Measurements from ENCODE around the gene TPP2. TPM values are rescaled to one million over a fixed set of nuclear protein-coding genes. Genes with fewer than 3 reads are reported as not detected.

The TPP2 gene
- polyA plus RNA-seq, 4 donors, result 10.5 to 39.8 (median 15.4) TPM

GRCh38 chr13:102697264-102697663, 100.5 kb downstream of the TPP2 start:
- DNase-seq (no peak), FAIRE-seq (no peak)
- H3K9me3 ChIP-seq (ENCODE audit: control insufficient read depth in 2 of 2, insufficient read depth in 1 of 2, low read depth in 1 of 2, low read length in 1 of 2), result peaks cover 0 to 11% of the 10 kb centered on the region in 2 donors
- H3K36me3 ChIP-seq (ENCODE audit: control insufficient read depth in 3 of 3, insufficient read depth in 2 of 3, low read depth in 1 of 3, low read length in 3 of 3), result no peaks in the 10 kb centered on the region
- WGBS, 3 donors, result 80 to 90% (median 81%) methylated on average over 6 of the region's 6 CpGs
- no peak overlapping the region for H3K27ac ChIP-seq (ENCODE audit: low read depth in 1 of 3, low read length in 2 of 3)
- peaks cover 0 to 14% (median 7%) of the 10 kb centered on the region in 3 donors for H3K27me3 ChIP-seq (ENCODE audit: control insufficient read depth in 3 of 3, insufficient read depth in 3 of 3, low read length in 3 of 3)
- H3K4me1 ChIP-seq (ENCODE audit: control insufficient read depth in 3 of 3, insufficient read depth in 2 of 3, low read depth in 1 of 3, low read length in 2 of 3), result no peaks in the 10 kb centered on the region
- H3K4me3 ChIP-seq (ENCODE audit: low read depth in 1 of 3, low read length in 3 of 3), result no peak overlapping the region

DNA sequence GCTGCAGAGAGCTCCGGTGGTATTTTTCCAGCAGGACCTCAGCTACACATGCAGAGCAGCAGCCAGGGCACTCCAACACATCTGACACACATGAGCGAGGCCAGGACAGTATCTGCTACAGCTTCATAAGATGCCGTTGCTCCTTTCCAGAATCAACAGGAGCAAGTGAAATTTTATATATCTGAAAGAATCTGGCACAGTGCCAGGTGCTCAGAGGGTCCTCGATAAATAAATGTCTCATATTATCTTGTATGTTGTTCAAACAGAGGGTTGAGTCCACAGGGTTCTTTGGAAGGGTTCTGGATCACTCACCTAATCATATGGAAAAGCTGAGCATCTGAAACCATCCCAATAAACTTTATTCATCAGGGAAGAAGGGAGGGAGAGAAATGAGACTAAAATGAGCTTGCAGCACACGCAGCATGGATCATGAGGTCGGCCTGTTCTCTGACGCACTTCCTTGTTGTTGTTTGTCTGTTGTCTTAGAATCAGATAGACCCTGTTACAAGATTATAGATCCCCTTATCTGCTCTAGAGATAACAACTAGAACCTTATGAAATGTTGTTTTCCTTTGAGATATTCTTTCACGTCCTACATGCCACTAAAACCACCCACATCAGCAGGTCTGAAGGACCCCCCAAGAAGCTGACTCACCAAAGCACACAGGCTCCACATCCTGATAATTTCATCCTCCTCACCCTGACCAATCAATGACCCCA, 101.3 kb downstream of the TPP2 start:
- Histone ChIP-seq H3K36me3 (ENCODE audit: control insufficient read depth in 3 of 3, insufficient read depth in 2 of 3, low read depth in 1 of 3, low read length in 3 of 3) (no peaks in the 10 kb centered on the region), H3K4me1 (ENCODE audit: control insufficient read depth in 3 of 3, insufficient read depth in 2 of 3, low read depth in 1 of 3, low read length in 2 of 3) (no peaks in the 10 kb centered on the region), H3K9me3 (ENCODE audit: control insufficient read depth in 2 of 2, insufficient read depth in 1 of 2, low read depth in 1 of 2, low read length in 1 of 2) (peaks cover 0 to 11% of the 10 kb centered on the region in 2 donors), H3K4me3 (ENCODE audit: low read depth in 1 of 3, low read length in 3 of 3) (no peak overlapping the region), H3K27ac (ENCODE audit: low read depth in 1 of 3, low read length in 2 of 3) (no peak overlapping the region), H3K27me3 (ENCODE audit: control insufficient read depth in 3 of 3, insufficient read depth in 3 of 3, low read length in 3 of 3) (peaks cover 0 to 8% (median 7%) of the 10 kb centered on the region in 3 donors)
- 80 to 86% (median 85%) methylated on average over 8 of the region's 8 CpGs for WGBS, 3 donors
- FAIRE-seq (no peak), DNase-seq (no peak)

DNA sequence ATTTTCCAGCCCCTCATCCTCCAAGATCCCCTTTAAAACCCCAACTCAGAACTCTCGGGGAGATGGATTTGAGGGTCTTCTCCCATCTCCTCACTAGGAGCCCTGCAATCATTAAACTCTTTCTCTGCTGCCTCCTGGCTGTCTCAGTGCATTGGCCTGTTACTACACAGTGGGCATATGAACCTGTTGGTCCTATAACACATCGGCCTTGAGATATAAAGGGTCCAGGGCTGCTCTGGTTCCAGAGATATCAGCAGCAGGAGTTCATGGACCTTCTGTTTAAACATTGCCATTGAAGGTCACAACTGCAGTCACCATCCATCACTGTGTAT, 101.8 kb downstream of the TPP2 start:
- no peak for FAIRE-seq

DNA sequence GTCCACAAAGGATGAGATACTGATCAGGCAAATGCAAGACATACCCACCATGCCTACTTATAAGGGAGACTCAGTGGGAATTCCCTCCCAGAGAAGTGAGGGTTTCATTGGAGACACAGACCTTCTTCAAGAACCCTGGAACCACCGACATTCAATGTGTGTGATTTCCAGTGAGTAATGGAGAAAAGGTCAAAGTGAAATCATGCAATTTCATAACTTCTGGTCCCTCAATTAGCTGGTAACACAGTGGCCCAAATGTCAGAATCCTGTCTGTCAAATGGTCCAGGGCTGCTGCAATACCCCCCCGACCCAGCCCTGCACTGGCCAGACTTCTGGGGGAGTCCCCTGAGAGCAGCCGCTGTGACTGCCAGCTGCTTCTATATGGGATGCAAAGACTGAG, 102.7 kb downstream of the TPP2 start:
- Histone ChIP-seq H3K27ac (ENCODE audit: low read depth in 1 of 3, low read length in 2 of 3) (no peak overlapping the region), H3K4me1 (ENCODE audit: control insufficient read depth in 3 of 3, insufficient read depth in 2 of 3, low read depth in 1 of 3, low read length in 2 of 3) (no peaks in the 10 kb centered on the region), H3K36me3 (ENCODE audit: control insufficient read depth in 3 of 3, insufficient read depth in 2 of 3, low read depth in 1 of 3, low read length in 3 of 3) (no peaks in the 10 kb centered on the region), H3K9me3 (ENCODE audit: control insufficient read depth in 2 of 2, insufficient read depth in 1 of 2, low read depth in 1 of 2, low read length in 1 of 2) (peaks cover 0 to 11% of the 10 kb centered on the region in 2 donors), H3K27me3 (ENCODE audit: control insufficient read depth in 3 of 3, insufficient read depth in 3 of 3, low read length in 3 of 3) (peaks cover 0 to 5% (median 3%) of the 10 kb centered on the region in 3 donors), H3K4me3 (ENCODE audit: low read depth in 1 of 3, low read length in 3 of 3) (no peak overlapping the region)
- 70 to 82% (median 74%) methylated on average over 3 of the region's 3 CpGs for WGBS, 3 donors
- FAIRE-seq, result no peak
- no peak for DNase-seq

More for the DNA sequence above, 101.8 kb downstream of the TPP2 start:
- Histone ChIP-seq H3K27me3 (ENCODE audit: control insufficient read depth in 3 of 3, insufficient read depth in 3 of 3, low read length in 3 of 3) (peaks cover 0 to 5% (median 5%) of the 10 kb centered on the region in 3 donors), H3K36me3 (ENCODE audit: control insufficient read depth in 3 of 3, insufficient read depth in 2 of 3, low read depth in 1 of 3, low read length in 3 of 3) (no peaks in the 10 kb centered on the region), H3K27ac (ENCODE audit: low read depth in 1 of 3, low read length in 2 of 3) (no peak overlapping the region), H3K4me3 (ENCODE audit: low read depth in 1 of 3, low read length in 3 of 3) (no peak overlapping the region), H3K4me1 (ENCODE audit: control insufficient read depth in 3 of 3, insufficient read depth in 2 of 3, low read depth in 1 of 3, low read length in 2 of 3) (no peaks in the 10 kb centered on the region), H3K9me3 (ENCODE audit: control insufficient read depth in 2 of 2, insufficient read depth in 1 of 2, low read depth in 1 of 2, low read length in 1 of 2) (peaks cover 0 to 11% of the 10 kb centered on the region in 2 donors)
- no peak for DNase-seq
- 85 to 91% (median 86%) methylated on average over 2 of the region's 2 CpGs for WGBS, 3 donors

DNA sequence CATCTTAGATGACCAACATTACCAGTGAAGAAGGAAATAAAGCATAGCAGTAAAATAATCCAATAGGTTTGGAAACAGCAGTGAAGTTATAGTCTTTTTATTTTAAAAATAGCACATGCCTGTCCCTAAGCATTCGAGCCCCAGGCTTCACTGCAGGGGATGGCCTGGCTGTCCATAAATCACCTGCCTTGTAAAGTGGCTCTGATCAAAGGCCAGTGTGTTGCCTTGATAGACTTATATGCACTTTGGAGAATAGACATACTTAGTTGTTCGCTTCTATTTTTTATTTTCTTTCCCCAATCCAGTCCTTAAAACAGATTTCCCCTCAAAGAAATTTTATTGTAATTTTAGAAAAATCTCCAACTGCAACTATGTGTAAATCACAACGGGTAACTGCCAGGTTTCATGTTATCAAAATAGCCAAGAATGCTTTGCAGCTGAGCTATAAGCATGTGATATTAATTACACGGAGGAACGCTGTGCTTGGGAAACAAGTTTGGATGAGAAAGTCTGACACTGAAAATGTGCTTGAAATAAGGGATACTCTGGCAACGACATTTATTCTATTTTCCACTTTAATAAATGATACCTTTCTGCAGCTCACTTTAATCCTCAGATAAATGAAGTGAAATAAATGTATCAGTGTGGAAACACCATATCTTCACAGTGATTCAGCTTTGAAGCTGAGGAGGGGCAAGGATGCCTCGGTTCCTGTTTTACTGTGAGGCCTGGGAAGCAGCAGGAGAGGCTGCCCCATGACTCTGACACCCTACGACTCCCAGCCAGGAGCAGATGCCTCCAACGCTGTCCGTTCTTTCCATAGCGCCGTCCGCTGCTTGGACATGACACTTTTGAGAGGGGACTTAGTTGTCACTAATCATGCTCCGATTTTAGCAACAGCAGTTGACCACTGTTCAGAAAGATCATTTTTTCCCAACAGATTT, 103.6 kb downstream of the TPP2 start:
- H3K27me3 ChIP-seq (ENCODE audit: control insufficient read depth in 3 of 3, insufficient read depth in 3 of 3, low read length in 3 of 3), result peaks cover 0 to 3% (median 3%) of the 10 kb centered on the region in 3 donors
- DNase-seq (no peak), FAIRE-seq (no peak)
- no peak overlapping the region for H3K27ac ChIP-seq (ENCODE audit: low read depth in 1 of 3, low read length in 2 of 3)
- no peak overlapping the region for H3K4me3 ChIP-seq (ENCODE audit: low read depth in 1 of 3, low read length in 3 of 3)
- H3K9me3 ChIP-seq (ENCODE audit: control insufficient read depth in 2 of 2, insufficient read depth in 1 of 2, low read depth in 1 of 2, low read length in 1 of 2), result peaks cover 0 to 11% of the 10 kb centered on the region in 2 donors
- no peaks in the 10 kb centered on the region for H3K36me3 ChIP-seq (ENCODE audit: control insufficient read depth in 3 of 3, insufficient read depth in 2 of 3, low read depth in 1 of 3, low read length in 3 of 3)
- H3K4me1 ChIP-seq (ENCODE audit: control insufficient read depth in 3 of 3, insufficient read depth in 2 of 3, low read depth in 1 of 3, low read length in 2 of 3), result no peaks in the 10 kb centered on the region
- 78 to 81% (median 78%) methylated on average over 14 of the region's 14 CpGs for WGBS, 3 donors

DNA sequence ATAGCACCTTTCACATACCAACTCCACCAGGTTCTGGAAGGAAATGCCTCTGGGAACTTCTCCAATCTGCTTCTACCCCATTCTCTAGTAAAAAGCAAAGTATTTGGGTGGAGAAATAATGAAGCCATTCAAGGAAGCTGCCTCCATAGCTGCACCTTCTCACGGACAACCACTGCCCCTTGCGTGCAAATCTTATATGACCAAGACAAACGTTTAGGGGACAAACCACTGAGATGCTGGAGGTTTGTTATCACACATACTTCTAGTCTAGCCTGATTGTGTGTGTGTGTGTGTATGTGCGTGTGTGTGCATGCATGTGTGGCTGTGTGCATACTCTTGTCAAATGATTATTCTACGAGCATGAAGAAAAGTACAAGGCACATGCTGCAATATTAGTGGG, 104.5 kb downstream of the TPP2 start:
- no peaks in the 10 kb centered on the region for H3K36me3 ChIP-seq (ENCODE audit: control insufficient read depth in 3 of 3, insufficient read depth in 2 of 3, low read depth in 1 of 3, low read length in 3 of 3)
- DNase-seq, result no peak
- no peak for FAIRE-seq
- H3K9me3 ChIP-seq (ENCODE audit: control insufficient read depth in 2 of 2, insufficient read depth in 1 of 2, low read depth in 1 of 2, low read length in 1 of 2), result peaks cover 0 to 11% of the 10 kb centered on the region in 2 donors
- no peak overlapping the region for H3K27ac ChIP-seq (ENCODE audit: low read depth in 1 of 3, low read length in 2 of 3)
- H3K4me3 ChIP-seq (ENCODE audit: low read depth in 1 of 3, low read length in 3 of 3), result no peak overlapping the region
- 87 to 89% (median 89%) methylated on average over 5 of the region's 5 CpGs for WGBS, 3 donors
- peaks cover 0 to 3% (median 3%) of the 10 kb centered on the region in 3 donors for H3K27me3 ChIP-seq (ENCODE audit: control insufficient read depth in 3 of 3, insufficient read depth in 3 of 3, low read length in 3 of 3)
- no peaks in the 10 kb centered on the region for H3K4me1 ChIP-seq (ENCODE audit: control insufficient read depth in 3 of 3, insufficient read depth in 2 of 3, low read depth in 1 of 3, low read length in 2 of 3)

DNA sequence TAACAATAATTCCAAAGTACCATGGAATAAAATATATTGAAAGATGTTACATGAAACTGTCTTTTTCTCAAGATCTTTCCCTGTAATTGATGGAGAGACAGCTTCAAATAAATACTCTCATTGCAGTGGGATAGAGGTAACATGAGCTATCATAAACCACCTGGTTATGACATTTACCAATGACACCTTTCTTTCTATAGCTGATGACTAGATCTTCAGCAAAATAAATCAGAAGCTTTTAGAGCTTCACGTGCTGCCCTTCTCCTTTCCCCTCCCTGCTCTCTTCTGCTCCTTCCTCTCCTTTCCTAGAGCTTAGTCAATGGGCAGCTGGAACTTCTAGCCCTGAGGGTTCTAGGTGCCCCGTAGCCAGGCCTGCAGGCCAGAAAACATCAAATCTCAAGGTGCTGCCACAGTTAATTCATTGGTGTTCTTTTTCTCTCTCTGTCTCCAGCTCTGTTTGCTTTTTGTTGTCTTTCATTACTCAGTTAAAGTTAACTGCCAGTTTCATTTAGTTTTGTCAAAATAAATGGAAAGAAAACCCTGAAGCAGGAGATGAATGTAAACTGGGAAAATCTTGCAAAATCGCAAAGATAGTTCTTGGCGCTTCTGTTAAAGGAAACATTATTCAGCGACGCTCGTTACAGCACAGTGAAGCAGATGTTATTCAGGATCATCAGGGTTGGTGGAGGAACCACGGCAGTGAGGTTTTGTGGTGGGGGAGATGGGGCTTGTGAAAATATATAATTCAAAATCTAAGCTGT, 106.4 kb downstream of the TPP2 start:
- Histone ChIP-seq H3K27ac (ENCODE audit: low read depth in 1 of 3, low read length in 2 of 3) (no peak overlapping the region), H3K27me3 (ENCODE audit: control insufficient read depth in 3 of 3, insufficient read depth in 3 of 3, low read length in 3 of 3) (no peaks in the 10 kb centered on the region), H3K4me3 (ENCODE audit: low read depth in 1 of 3, low read length in 3 of 3) (no peak overlapping the region), H3K9me3 (ENCODE audit: control insufficient read depth in 2 of 2, insufficient read depth in 1 of 2, low read depth in 1 of 2, low read length in 1 of 2) (peaks cover 0 to 10% of the 10 kb centered on the region in 2 donors), H3K4me1 (ENCODE audit: control insufficient read depth in 3 of 3, insufficient read depth in 2 of 3, low read depth in 1 of 3, low read length in 2 of 3) (no peaks in the 10 kb centered on the region), H3K36me3 (ENCODE audit: control insufficient read depth in 3 of 3, insufficient read depth in 2 of 3, low read depth in 1 of 3, low read length in 3 of 3) (no peaks in the 10 kb centered on the region)
- no peak for DNase-seq
- WGBS, 3 donors, result 68 to 77% (median 73%) methylated on average over 8 of the region's 8 CpGs
- no peak for FAIRE-seq

GRCh38 chr13:102703726-102704035, 106.9 kb downstream of the TPP2 start:
- Histone ChIP-seq H3K36me3 (ENCODE audit: control insufficient read depth in 3 of 3, insufficient read depth in 2 of 3, low read depth in 1 of 3, low read length in 3 of 3) (no peaks in the 10 kb centered on the region), H3K4me3 (ENCODE audit: low read depth in 1 of 3, low read length in 3 of 3) (no peak overlapping the region), H3K27ac (ENCODE audit: low read depth in 1 of 3, low read length in 2 of 3) (no peak overlapping the region), H3K4me1 (ENCODE audit: control insufficient read depth in 3 of 3, insufficient read depth in 2 of 3, low read depth in 1 of 3, low read length in 2 of 3) (no peaks in the 10 kb centered on the region), H3K9me3 (ENCODE audit: control insufficient read depth in 2 of 2, insufficient read depth in 1 of 2, low read depth in 1 of 2, low read length in 1 of 2) (peaks cover 0 to 4% of the 10 kb centered on the region in 2 donors), H3K27me3 (ENCODE audit: control insufficient read depth in 3 of 3, insufficient read depth in 3 of 3, low read length in 3 of 3) (no peaks in the 10 kb centered on the region)
- DNase-seq (no peak), FAIRE-seq (no peak)

All from small intestine (tissue), 7 donors.